HCT116 (cell line): ENCODE measurements around the gene TPH1.

Source experiments
- ELF1 ChIP-seq: IDR thresholded peaks from 2 replicates; pipeline ENCODE4 v1.6.1; 2012; ENCODE audit warnings: low read depth, borderline replicate concordance
- EZH2 ChIP-seq: fragments of 200-600 bp; sonication (generic); IDR thresholded peaks from 2 replicates; pipeline ENCODE4 v1.6.1; 2017; ENCODE audit warnings: antibody characterized with exemption, mixed run types
- FOSL1 ChIP-seq: IDR thresholded peaks from 2 replicates; pipeline ENCODE4 v1.6.1; 2012; ENCODE audit warnings: low read depth
- JUND ChIP-seq: IDR thresholded peaks from 2 replicates; pipeline ENCODE4 v1.6.1; 2012
- POLR2A ChIP-seq: IDR thresholded peaks from 2 replicates; pipeline ENCODE4 v1.7.0; 2011; ENCODE audit warnings: borderline replicate concordance; ENCODE audit not compliant: insufficient read depth, insufficient read length; ENCODE audit errors: extremely low read depth
- POLR2AphosphoS5 ChIP-seq: IDR thresholded peaks from 2 replicates; pipeline ENCODE4 v1.6.1; 2011; ENCODE audit warnings: mild to moderate bottlenecking, low read depth, low read length, moderate library complexity
- REST ChIP-seq: IDR thresholded peaks from 2 replicates; pipeline ENCODE4 v1.6.1; 2012; ENCODE audit warnings: low read depth
- SIN3A ChIP-seq: IDR thresholded peaks from 2 replicates; pipeline ENCODE4 v1.6.1; 2012; ENCODE audit warnings: low read depth
- SRF ChIP-seq: IDR thresholded peaks from 2 replicates; pipeline ENCODE4 v1.6.1; 2012; ENCODE audit warnings: low read depth
- YY1 ChIP-seq: IDR thresholded peaks from 2 replicates; pipeline ENCODE4 v1.6.1; 2011; ENCODE audit warnings: low read length, low read depth, moderate library complexity, mild to moderate bottlenecking; ENCODE audit not compliant: insufficient replicate concordance; ENCODE audit errors: extremely low read depth
- ZBTB33 ChIP-seq: IDR thresholded peaks from 2 replicates; pipeline ENCODE4 v1.6.1; 2011; ENCODE audit warnings: mild to moderate bottlenecking, low read length, moderate library complexity; ENCODE audit not compliant: insufficient replicate concordance; ENCODE audit errors: extremely low read depth
- ZFX ChIP-seq: fragments of 450-650 bp; IDR thresholded peaks from 2 replicates; pipeline ENCODE4 v1.6.1; 2017
- TF ChIP-seq, protein P1 (sequence below): IDR thresholded peaks from 2 replicates; pipeline ENCODE4 v1.6.1; 2012
- TF ChIP-seq, protein P2 (sequence below), 3 experiments: fragments of 200-600 bp in 1 of 3; sonication (generic) in 1 of 3; IDR thresholded peaks in 2 of 3; conservative IDR thresholded peaks in 1 of 3; 2 replicates each; pipeline ENCODE4 v1.5.1; 2012 to 2017; ENCODE audit warnings: low read depth in 2 of 3, low read length in 2 of 3, antibody characterized with exemption in 1 of 3, borderline replicate concordance in 1 of 3, control low read depth in 1 of 3, mild to moderate bottlenecking in 1 of 3, mixed read lengths in 1 of 3, mixed run types in 1 of 3, moderate library complexity in 1 of 3; ENCODE audit not compliant: insufficient read depth in 1 of 3

- TF ChIP-seq EZH2 (no peak), YY1 (no peak), SIN3A (no peak), JUND (no peak), REST (no peak), POLR2A (no peak), ZBTB33 (no peak), ELF1 (no peak), POLR2AphosphoS5 (no peak), FOSL1 (no peak), ZFX (no peak), SRF (no peak)
- TF ChIP-seq, protein P1, sequence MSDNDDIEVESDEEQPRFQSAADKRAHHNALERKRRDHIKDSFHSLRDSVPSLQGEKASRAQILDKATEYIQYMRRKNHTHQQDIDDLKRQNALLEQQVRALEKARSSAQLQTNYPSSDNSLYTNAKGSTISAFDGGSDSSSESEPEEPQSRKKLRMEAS, result no peak
- TF ChIP-seq, protein P2, sequence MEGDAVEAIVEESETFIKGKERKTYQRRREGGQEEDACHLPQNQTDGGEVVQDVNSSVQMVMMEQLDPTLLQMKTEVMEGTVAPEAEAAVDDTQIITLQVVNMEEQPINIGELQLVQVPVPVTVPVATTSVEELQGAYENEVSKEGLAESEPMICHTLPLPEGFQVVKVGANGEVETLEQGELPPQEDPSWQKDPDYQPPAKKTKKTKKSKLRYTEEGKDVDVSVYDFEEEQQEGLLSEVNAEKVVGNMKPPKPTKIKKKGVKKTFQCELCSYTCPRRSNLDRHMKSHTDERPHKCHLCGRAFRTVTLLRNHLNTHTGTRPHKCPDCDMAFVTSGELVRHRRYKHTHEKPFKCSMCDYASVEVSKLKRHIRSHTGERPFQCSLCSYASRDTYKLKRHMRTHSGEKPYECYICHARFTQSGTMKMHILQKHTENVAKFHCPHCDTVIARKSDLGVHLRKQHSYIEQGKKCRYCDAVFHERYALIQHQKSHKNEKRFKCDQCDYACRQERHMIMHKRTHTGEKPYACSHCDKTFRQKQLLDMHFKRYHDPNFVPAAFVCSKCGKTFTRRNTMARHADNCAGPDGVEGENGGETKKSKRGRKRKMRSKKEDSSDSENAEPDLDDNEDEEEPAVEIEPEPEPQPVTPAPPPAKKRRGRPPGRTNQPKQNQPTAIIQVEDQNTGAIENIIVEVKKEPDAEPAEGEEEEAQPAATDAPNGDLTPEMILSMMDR (IDR thresholded peaks at IDR 0.05 in 2 of 3, conservative IDR thresholded peaks at IDR 0.05 in 1 of 3; ENCODE audit: borderline replicate concordance in 1 of 3, insufficient read depth in 1 of 3, low read depth in 2 of 3, low read length in 2 of 3), result no peak
These were observed 42.3 kb upstream of the TPH1 start for GRCh38 chr11:18088366-18088765.
